ENCODE results near the gene USP2. TPM values are rescaled to one million over a fixed set of nuclear protein-coding genes. Genes with fewer than 3 reads are reported as not detected.
A peak's percentile ranks its signal among the peaks of the same experiment; 100 is the strongest.

The USP2 gene
- total RNA-seq, 1 donor from 2014 or later: 3.4 TPM

- no peak for DNase-seq (ENCODE audit: low read depth, low spot score)
- peaks cover 59% of the 10 kb centered on the region for H3K4me1 Mint-ChIP-seq
- no peaks in the 10 kb centered on the region for H3K36me3 Mint-ChIP-seq (ENCODE audit: low read depth)
- H3K4me3 Mint-ChIP-seq: peak overlapping the region; percentile 92
- H3K27me3 Mint-ChIP-seq (ENCODE audit: low read depth): peaks cover 31% of the 10 kb centered on the region
- TF ChIP-seq, protein P1, sequence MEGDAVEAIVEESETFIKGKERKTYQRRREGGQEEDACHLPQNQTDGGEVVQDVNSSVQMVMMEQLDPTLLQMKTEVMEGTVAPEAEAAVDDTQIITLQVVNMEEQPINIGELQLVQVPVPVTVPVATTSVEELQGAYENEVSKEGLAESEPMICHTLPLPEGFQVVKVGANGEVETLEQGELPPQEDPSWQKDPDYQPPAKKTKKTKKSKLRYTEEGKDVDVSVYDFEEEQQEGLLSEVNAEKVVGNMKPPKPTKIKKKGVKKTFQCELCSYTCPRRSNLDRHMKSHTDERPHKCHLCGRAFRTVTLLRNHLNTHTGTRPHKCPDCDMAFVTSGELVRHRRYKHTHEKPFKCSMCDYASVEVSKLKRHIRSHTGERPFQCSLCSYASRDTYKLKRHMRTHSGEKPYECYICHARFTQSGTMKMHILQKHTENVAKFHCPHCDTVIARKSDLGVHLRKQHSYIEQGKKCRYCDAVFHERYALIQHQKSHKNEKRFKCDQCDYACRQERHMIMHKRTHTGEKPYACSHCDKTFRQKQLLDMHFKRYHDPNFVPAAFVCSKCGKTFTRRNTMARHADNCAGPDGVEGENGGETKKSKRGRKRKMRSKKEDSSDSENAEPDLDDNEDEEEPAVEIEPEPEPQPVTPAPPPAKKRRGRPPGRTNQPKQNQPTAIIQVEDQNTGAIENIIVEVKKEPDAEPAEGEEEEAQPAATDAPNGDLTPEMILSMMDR (conservative IDR thresholded peaks at IDR 0.05): no peak
- no peaks in the 10 kb centered on the region for H3K9me3 Mint-ChIP-seq
- H3K27ac Mint-ChIP-seq (ENCODE audit: unreplicated experiment): peak overlapping the region; percentile 6
These were observed 43.7 kb downstream of the USP2 start for GRCh38 chr11:119337581-119338317.

- Mint-ChIP-seq H3K27ac (ENCODE audit: unreplicated experiment) (no peak overlapping the region), H3K4me3 (peak overlapping the region; percentile 92), H3K4me1 (peaks cover 66% of the 10 kb centered on the region), H3K27me3 (ENCODE audit: low read depth) (peaks cover 27% of the 10 kb centered on the region), H3K9me3 (no peaks in the 10 kb centered on the region), H3K36me3 (ENCODE audit: low read depth) (no peaks in the 10 kb centered on the region)
- no peak for DNase-seq (ENCODE audit: low read depth, low spot score)
- TF ChIP-seq, protein P1 (conservative IDR thresholded peaks at IDR 0.05): no peak
These were observed 44.6 kb downstream of the USP2 start for GRCh38 chr11:119336744-119337469.

DNA sequence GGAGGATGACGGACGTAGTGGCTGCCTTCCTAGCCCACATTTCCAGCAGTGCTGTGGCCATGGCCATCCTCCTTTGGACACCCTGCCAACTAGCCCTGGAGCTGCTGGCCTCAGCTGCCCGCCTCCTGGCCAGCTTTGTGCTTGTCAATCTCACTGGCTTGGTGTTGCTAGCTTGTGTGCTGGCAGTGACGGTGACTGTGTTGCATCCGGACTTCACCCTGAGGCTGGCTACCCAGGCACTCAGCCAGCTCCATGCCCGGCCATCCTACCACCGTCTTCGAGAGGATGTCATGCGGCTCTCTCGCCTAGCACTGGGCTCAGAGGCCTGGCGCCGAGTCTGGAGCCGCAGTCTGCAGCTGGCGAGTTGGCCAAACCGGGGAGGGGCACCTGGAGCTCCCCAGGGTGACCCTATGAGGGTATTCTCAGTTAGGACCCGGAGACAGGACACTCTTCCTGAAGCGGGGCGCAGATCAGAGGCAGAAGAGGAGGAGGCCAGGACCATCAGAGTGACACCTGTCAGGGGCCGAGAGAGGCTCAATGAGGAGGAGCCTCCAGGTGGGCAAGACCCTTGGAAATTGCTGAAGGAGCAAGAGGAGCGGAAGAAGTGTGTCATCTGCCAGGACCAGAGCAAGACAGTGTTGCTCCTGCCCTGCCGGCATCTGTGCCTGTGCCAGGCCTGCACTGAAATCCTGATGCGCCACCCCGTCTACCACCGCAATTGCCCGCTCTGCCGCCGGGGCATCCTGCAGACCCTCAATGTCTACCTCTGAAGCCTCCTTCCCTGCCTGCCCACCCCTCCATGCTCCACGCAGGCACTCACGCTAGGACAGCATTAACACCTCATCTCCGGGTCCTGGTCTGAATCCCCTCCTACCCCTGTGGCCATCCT, 45.6 kb downstream of the USP2 start:
- H3K9me3 Mint-ChIP-seq: no peaks in the 10 kb centered on the region
- no peaks in the 10 kb centered on the region for H3K36me3 Mint-ChIP-seq (ENCODE audit: low read depth)
- DNase-seq (ENCODE audit: low read depth, low spot score): no peak
- TF ChIP-seq, protein P1 (conservative IDR thresholded peaks at IDR 0.05): no peak
- peaks cover 63% of the 10 kb centered on the region for H3K4me1 Mint-ChIP-seq
- H3K27ac Mint-ChIP-seq (ENCODE audit: unreplicated experiment): peak overlapping the region; percentile 99
- peaks cover 18% of the 10 kb centered on the region for H3K27me3 Mint-ChIP-seq (ENCODE audit: low read depth)
- peak overlapping the region; percentile 92 for H3K4me3 Mint-ChIP-seq

DNA sequence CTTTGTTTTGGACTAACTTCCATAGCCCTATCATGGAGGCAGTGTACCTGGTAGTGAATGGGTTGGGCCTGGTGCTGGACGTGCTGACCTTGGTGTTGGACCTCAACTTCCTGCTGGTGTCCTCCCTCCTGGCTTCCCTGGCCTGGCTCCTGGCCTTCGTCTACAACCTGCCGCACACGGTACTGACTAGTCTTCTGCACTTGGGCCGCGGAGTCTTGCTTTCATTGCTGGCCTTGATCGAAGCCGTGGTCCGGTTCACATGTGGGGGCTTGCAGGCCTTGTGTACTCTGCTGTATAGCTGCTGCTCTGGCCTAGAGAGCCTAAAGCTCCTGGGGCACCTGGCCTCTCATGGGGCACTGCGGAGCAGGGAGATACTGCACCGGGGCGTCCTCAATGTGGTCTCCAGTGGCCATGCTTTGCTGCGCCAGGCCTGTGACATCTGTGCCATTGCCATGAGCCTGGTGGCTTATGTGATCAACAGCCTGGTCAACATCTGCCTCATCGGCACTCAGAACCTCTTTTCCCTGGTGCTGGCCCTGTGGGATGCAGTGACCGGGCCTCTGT, 46.3 kb downstream of the USP2 start:
- Mint-ChIP-seq H3K4me3 (peak overlapping the region; percentile 92), H3K27ac (ENCODE audit: unreplicated experiment) (peak overlapping the region; percentile 99), H3K36me3 (ENCODE audit: low read depth) (no peaks in the 10 kb centered on the region), H3K9me3 (no peaks in the 10 kb centered on the region), H3K4me1 (peaks cover 60% of the 10 kb centered on the region), H3K27me3 (ENCODE audit: low read depth) (peaks cover 15% of the 10 kb centered on the region)
- TF ChIP-seq, protein P1 (conservative IDR thresholded peaks at IDR 0.05): no peak
- DNase-seq (ENCODE audit: low read depth, low spot score): no peak

All from neural crest cell (in vitro differentiated cells).